GM12801 (cell line): ENCODE results near the gene PIK3CD.

Source experiments
- TF ChIP-seq, protein P1 (sequence below): IDR thresholded peaks from one replicate; pipeline ENCODE4 v1.5.1; 2011; ENCODE audit warnings: control low read depth; ENCODE audit not compliant: insufficient read length; ENCODE audit errors: extremely low read depth

PIK3CD gene

DNA sequence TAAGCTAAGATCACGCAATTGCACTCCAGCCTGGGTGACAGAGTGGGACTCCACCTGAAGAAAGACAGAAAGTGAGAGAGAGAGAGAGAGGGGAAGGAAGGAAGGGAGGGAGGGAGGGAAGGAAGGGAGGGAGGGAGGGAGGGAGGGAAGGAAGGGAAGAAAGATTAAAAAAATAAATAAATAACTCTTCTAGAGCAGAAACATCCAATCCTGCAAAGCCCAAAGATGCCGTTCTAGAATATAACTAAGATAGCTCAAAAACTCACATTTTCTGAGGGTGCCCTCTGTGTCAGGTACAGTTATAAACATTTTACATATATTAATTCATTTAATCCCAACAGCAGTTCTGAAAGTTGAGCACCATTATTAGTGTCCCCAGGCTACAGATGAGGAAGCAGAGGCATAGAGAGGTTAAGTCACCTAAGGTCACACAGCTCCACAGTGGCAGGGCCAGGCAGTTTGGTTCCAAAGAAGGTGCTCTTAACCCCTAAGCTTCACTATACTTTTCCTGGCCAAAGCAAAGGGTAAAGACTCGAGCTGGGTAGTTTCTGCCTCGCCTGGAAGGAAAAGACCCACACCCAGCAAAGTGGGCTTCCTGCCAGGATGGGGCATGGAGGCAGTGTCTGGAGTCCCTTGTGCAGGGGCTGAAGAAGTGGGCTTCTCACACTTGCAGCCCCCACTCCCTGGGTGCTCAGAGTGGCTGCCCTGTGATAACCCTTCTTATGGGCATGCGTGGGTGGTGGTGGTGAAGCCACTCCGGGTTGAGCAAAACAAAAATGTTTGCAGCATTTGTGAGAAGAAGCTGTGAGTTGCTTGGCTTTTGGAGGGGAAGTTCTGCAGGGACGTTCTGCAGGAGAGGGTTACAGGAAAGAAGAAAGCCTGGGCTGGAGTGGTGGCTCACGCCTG is 7.9 kb upstream of the PIK3CD start:
- TF ChIP-seq, protein P1, sequence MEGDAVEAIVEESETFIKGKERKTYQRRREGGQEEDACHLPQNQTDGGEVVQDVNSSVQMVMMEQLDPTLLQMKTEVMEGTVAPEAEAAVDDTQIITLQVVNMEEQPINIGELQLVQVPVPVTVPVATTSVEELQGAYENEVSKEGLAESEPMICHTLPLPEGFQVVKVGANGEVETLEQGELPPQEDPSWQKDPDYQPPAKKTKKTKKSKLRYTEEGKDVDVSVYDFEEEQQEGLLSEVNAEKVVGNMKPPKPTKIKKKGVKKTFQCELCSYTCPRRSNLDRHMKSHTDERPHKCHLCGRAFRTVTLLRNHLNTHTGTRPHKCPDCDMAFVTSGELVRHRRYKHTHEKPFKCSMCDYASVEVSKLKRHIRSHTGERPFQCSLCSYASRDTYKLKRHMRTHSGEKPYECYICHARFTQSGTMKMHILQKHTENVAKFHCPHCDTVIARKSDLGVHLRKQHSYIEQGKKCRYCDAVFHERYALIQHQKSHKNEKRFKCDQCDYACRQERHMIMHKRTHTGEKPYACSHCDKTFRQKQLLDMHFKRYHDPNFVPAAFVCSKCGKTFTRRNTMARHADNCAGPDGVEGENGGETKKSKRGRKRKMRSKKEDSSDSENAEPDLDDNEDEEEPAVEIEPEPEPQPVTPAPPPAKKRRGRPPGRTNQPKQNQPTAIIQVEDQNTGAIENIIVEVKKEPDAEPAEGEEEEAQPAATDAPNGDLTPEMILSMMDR: no peak

GRCh38 chr1:9646037-9646436 is 5.5 kb upstream of the PIK3CD start:
- TF ChIP-seq, protein P1: no peak

- TF ChIP-seq, protein P1: no peak
Observed at GRCh38 chr1:9648171-9648570, 3.4 kb upstream of the PIK3CD start.

DNA sequence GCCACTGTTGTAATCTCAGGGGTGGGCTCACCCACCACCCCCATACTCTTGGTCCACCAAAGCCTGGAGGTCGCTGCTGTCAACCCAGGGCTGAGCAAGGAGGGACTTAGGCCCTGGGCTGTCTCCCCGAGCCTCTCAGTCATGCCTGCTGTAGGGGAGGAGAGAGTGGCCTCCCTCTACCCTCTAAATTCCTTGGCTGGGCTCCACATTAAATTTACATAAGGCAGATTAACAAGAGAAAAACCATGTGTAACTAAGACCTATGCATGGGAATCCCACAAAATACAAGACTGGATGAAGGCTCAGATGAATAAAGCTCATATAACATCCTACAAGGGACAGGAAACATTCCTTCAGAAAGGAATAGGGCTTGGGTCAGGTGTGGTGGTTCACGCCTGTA is 1.8 kb upstream of the PIK3CD start:
- TF ChIP-seq, protein P1: no peak

DNA sequence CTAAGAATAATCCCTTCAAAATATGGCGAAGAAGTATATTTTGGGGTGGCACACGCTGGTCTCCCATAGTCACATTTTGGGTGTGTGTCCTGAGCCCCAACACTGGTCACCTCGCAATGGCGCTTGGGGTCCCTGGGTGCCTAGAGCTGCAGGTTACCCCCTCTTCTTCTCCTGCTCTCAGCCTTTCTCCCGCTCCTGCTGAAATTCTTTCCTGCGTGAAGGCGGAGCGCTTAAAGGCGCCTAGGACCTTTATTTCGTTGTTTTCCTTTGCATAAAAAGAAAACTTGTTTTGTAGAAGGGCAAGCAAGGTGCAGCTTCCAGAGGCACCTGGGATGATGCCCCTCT is 339 bp upstream of the PIK3CD start:
- TF ChIP-seq, protein P1: no peak

DNA sequence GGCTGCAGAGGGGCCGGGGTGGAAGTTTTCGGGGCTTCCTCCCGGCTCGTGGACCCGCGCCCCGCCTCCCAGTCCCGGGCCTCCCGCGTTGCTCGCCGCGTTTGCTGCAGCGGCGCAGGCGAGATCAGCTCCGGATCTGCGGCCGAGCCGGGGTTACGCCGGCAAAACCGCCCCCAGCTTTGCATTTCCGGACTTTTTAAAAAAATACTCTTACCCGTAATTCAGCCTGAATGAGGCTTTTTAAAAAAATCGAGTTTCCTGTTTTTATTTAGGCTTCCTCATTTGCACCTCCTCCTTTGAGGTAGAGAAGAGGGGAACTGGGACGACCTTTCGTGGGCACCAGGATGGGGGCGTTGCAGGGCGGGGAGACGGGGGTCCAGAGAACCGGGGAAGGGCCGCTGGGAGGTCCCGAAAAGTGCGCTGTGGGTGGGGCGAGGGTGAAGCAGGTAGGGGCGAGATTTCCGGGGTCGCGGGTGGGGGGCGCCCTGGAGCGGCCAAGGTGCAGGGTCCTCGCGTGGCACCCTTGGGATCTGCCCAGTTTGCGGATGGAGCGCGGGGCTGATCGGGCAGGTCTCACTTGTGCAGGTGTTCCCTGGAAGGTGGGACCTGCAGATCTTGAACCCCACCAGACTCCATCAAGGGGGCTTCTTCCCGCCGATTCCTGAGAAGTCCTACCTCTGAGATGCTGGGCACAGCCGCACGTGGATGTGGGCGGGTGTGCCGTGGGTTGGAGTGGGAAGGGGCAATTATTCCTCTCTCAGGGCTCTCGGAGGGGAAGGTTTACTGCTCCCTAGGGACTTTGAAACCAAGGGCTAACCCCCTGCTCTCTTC is 1.1 kb downstream of the PIK3CD start:
- TF ChIP-seq, protein P1: no peak

DNA sequence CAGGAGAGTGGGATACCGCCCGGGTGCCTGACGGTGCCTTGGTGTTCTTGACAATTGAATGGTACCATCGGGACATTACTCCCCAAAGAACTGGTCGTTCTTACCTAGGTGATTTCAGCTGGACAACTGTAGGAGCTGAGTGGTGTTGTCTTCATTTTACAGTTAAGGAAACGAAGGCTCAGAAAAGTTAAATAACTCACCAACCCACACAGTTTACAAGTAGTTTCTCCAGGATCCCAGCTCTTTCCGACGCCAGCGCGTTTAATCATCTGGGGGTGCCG is 1.6 kb downstream of the PIK3CD start:
- TF ChIP-seq, protein P1: no peak
